Cardiac muscle cell (in vitro differentiated cells and primary cell): ENCODE results near the gene HKDC1. TPM values are rescaled to one million over a fixed set of nuclear protein-coding genes. Genes with fewer than 3 reads are reported as not detected.

Source experiments
- DNase-seq, 2 donors: peaks; one replicate each; pipeline versions ENCODE4 v3.0.0 to v3.0.0-alpha.2; 2010 to 2017; ENCODE audit warnings: low read depth in 1 of 2, low spot score in 1 of 2
- H3K27ac ChIP-seq: fragments of 200-600 bp; sonication (generic); 2 replicates; pipeline ENCODE4 v1.5.1; 2016
- H3K27me3 ChIP-seq: fragments of 200-600 bp; sonication (generic); 2 replicates; pipeline ENCODE4 v1.6.0; 2016; ENCODE audit warnings: control low read depth
- H3K36me3 ChIP-seq: fragments of 200-600 bp; sonication (generic); 2 replicates; pipeline ENCODE4 v1.5.1; 2016; ENCODE audit warnings: control low read depth
- H3K4me1 ChIP-seq: fragments of 200-600 bp; sonication (generic); 2 replicates; pipeline ENCODE4 v1.8.1; 2017; ENCODE audit warnings: low read depth, mild to moderate bottlenecking, mixed run types
- H3K4me3 ChIP-seq: fragments of 200-600 bp; sonication (generic); 2 replicates; pipeline ENCODE4 v1.5.1; 2016; ENCODE audit warnings: mild to moderate bottlenecking
- H3K9me3 ChIP-seq: fragments of 200-600 bp; sonication (generic); 2 replicates; pipeline ENCODE4 v1.5.1; 2017; ENCODE audit warnings: low read depth, mild to moderate bottlenecking, control low read depth
- polyA plus RNA-seq: library from polyadenylated mRNA; unstranded; fragments of >200 nt; fragmentation: Nextera tagmentation; extraction: Ambion mirVana; gene quantifications from 2 replicates; pipeline ENCODE4 v1.2.1, GENCODE V29; 2016
- total RNA-seq: library from RNA; depleted of rRNA; stranded (reverse); fragments of >200 nt; gene quantifications from 2 replicates; pipeline ENCODE4 v1.2.3, GENCODE V29; 2016
- TF ChIP-seq, protein P1 (sequence below): IDR thresholded peaks from 2 replicates; pipeline ENCODE4 v1.5.1; 2012; ENCODE audit warnings: low read depth, mild to moderate bottlenecking, low read length

HKDC1 gene
- total and polyA plus RNA-seq, 2 experiments from 2014 or later = not detected

DNA sequence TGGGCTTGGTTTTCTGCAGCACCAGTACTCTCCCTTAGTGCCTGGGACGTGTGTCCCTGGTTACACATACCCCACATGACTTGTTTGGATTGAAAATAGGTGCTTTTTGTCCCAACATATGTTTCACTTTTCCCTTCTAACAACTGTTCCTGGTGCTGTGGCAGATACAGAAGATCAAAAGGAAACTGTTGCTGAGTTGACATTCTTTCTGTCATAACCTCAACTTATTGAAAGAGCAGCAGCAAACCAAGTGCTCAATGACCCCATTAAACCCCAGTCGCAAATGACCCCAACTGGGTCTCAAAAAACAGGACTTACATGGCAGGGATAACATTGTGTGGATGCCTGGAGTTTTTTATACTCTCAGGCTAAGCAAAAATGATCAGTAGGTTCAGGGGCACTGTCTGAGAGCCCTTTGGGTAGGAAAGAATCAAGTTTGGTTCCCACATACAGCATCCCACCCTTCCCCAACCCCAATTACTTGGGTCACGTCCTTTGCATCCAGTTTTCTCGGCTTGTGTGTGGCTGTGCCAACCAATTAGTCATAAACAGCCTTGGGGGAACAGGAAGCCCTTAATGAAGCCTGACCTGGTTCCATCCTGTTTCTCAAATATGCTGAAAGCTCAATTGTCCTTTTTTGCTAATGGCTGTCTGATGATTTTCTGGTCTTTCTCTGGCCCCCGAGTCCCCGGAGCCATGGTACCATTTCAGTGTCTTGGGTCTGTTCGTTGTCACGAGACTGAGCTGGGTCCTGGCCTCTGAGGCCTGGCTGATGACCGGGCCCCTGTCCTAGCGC is 4.9 kb downstream of the HKDC1 start:
- Histone ChIP-seq H3K27ac (no peak overlapping the region), H3K9me3 (no peaks in the 10 kb centered on the region)
- TF ChIP-seq, protein P1, sequence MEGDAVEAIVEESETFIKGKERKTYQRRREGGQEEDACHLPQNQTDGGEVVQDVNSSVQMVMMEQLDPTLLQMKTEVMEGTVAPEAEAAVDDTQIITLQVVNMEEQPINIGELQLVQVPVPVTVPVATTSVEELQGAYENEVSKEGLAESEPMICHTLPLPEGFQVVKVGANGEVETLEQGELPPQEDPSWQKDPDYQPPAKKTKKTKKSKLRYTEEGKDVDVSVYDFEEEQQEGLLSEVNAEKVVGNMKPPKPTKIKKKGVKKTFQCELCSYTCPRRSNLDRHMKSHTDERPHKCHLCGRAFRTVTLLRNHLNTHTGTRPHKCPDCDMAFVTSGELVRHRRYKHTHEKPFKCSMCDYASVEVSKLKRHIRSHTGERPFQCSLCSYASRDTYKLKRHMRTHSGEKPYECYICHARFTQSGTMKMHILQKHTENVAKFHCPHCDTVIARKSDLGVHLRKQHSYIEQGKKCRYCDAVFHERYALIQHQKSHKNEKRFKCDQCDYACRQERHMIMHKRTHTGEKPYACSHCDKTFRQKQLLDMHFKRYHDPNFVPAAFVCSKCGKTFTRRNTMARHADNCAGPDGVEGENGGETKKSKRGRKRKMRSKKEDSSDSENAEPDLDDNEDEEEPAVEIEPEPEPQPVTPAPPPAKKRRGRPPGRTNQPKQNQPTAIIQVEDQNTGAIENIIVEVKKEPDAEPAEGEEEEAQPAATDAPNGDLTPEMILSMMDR = no peak

GRCh38 chr10:69225681-69226080 is 5.5 kb downstream of the HKDC1 start:
- no peaks in the 10 kb centered on the region for H3K4me1 ChIP-seq
- TF ChIP-seq, protein P1 = no peak
- H3K27ac ChIP-seq = no peak overlapping the region

More for the DNA sequence above, 4.9 kb downstream of the HKDC1 start:
- no peaks in the 10 kb centered on the region for H3K36me3 ChIP-seq
- peak in 1 of 2 donors; percentile 29 for DNase-seq
- H3K27me3 ChIP-seq = no peaks in the 10 kb centered on the region
- H3K4me1 ChIP-seq = no peaks in the 10 kb centered on the region
- H3K4me3 ChIP-seq = no peak overlapping the region

GRCh38 chr10:69226919-69227450 is 6.9 kb downstream of the HKDC1 start:
- DNase-seq = no peak
- H3K36me3 ChIP-seq = no peaks in the 10 kb centered on the region
- H3K4me1 ChIP-seq = no peaks in the 10 kb centered on the region
- no peaks in the 10 kb centered on the region for H3K27me3 ChIP-seq
- no peak overlapping the region for H3K4me3 ChIP-seq
- TF ChIP-seq, protein P1 = no peak
- H3K9me3 ChIP-seq = no peaks in the 10 kb centered on the region
- no peak overlapping the region for H3K27ac ChIP-seq

More at GRCh38 chr10:69225681-69226080, 5.5 kb downstream of the HKDC1 start:
- DNase-seq = no peak
- Histone ChIP-seq H3K27me3 (no peaks in the 10 kb centered on the region), H3K4me3 (no peak overlapping the region), H3K36me3 (no peaks in the 10 kb centered on the region), H3K9me3 (no peaks in the 10 kb centered on the region)

DNA sequence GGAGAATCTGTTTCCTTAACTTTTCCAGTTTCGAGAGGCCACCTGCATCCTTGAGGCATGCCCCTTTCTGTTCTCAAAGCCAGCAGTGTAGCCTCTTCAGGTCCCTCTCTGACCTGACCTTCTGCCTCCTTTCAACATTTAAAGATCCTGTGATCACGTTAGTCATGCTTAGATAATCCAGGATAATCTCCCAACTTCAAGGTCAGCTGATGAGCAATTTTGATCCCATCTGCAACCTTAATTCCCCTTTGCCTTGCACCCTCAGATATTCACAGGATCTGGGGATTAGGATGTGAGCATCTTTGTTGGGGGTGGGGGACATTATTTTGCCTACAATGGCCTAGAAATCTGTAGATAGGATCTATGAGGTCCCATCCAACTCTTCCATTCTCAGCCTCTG is 8.0 kb downstream of the HKDC1 start:
- H3K36me3 ChIP-seq = no peaks in the 10 kb centered on the region
- H3K9me3 ChIP-seq = no peaks in the 10 kb centered on the region
- no peak for DNase-seq
- no peak overlapping the region for H3K4me3 ChIP-seq
- H3K4me1 ChIP-seq = no peaks in the 10 kb centered on the region
- no peak overlapping the region for H3K27ac ChIP-seq
- TF ChIP-seq, protein P1 = no peak
- H3K27me3 ChIP-seq = no peaks in the 10 kb centered on the region

DNA sequence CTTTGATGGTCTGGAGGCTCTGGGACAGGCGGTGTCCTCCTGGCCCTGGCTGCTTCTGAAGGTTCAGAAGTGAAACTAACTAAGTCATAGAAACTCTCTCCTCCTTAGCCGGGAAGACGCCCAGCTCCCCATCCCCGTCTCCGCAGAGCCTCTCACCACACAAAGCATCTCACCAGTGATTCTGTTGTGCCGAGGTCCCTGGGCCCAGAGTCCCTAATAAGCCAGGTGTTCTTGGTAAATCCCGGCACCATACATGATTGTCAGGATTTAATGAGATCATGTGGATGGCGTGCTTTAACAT is 9.4 kb downstream of the HKDC1 start:
- Histone ChIP-seq H3K9me3 (no peaks in the 10 kb centered on the region), H3K4me1 (no peaks in the 10 kb centered on the region), H3K36me3 (no peaks in the 10 kb centered on the region), H3K27me3 (no peaks in the 10 kb centered on the region), H3K27ac (no peak overlapping the region), H3K4me3 (no peak overlapping the region)
- no peak for DNase-seq
- TF ChIP-seq, protein P1 = no peak
